Natural killer cell (primary cell): Measurements from ENCODE around the gene PIK3IP1. TPM values are rescaled to one million over a fixed set of nuclear protein-coding genes. Genes with fewer than 3 reads are reported as not detected.
A peak's percentile ranks its signal among the peaks of the same experiment; 100 is the strongest.

Source experiments
- ATAC-seq, 3 donors: fragments of 150-1000 bp in 2 of 3; fragments of 200-7000 bp in 1 of 3; cut with Tn5 transposase; 1 replicate in 1 of 3; 2 replicates in 2 of 3; pipeline ENCODE4 v1.10.0; 2021; ENCODE audit warnings: mild to moderate bottlenecking in 2 of 3, moderate library complexity in 2 of 3
- DNase-seq, 2 donors: peaks; one replicate each; pipeline versions ENCODE4 v3.0.0 to v3.0.0-alpha.2; 2013 to 2021; ENCODE audit warnings: mixed read lengths in 1 of 2
- H3K27ac ChIP-seq: one replicate; pipeline ENCODE4 v1.5.1; 2013; ENCODE audit warnings: mild to moderate bottlenecking, low read length
- H3K27me3 ChIP-seq: one replicate; pipeline ENCODE4 v1.6.1; 2013; ENCODE audit warnings: low read length; ENCODE audit not compliant: control insufficient read depth, insufficient read depth
- H3K36me3 ChIP-seq: one replicate; pipeline ENCODE4 v1.6.1; 2013; ENCODE audit warnings: low read length; ENCODE audit not compliant: control insufficient read depth, insufficient read depth
- H3K4me1 ChIP-seq: one replicate; pipeline ENCODE4 v1.6.1; 2013; ENCODE audit warnings: low read length; ENCODE audit not compliant: control insufficient read depth, insufficient read depth
- H3K4me3 ChIP-seq: one replicate; pipeline ENCODE4 v1.5.1; 2013; ENCODE audit warnings: low read length
- H3K9me3 ChIP-seq: one replicate; pipeline ENCODE4 v1.6.1; 2013; ENCODE audit warnings: low read length; ENCODE audit not compliant: control insufficient read depth, insufficient read depth
- H3K27ac Mint-ChIP-seq, 2 donors: one replicate each; pipeline ENCODE4 v1.8.0; 2022; ENCODE audit warnings: mild to moderate bottlenecking in 2 of 2, mixed read lengths in 2 of 2, moderate library complexity in 1 of 2
- H3K27me3 Mint-ChIP-seq, 2 donors: one replicate each; pipeline ENCODE4 v1.8.0; 2022; ENCODE audit warnings: low read depth in 2 of 2, mixed read lengths in 2 of 2
- H3K36me3 Mint-ChIP-seq: one replicate; pipeline ENCODE4 v1.8.0; 2022; ENCODE audit warnings: mixed read lengths
- H3K4me1 Mint-ChIP-seq, 2 donors: one replicate each; pipeline ENCODE4 v1.8.0; 2022; ENCODE audit warnings: mixed read lengths in 2 of 2
- H3K4me3 Mint-ChIP-seq: one replicate; pipeline ENCODE4 v1.8.0; 2022; ENCODE audit warnings: mild to moderate bottlenecking, moderate library complexity, mixed read lengths
- H3K9me3 Mint-ChIP-seq, 2 donors: one replicate each; pipeline ENCODE4 v1.8.0; 2022; ENCODE audit warnings: mixed read lengths in 2 of 2
- CTCF ChIP-seq: fragments of 200-600 bp; IDR thresholded peaks from one replicate; pipeline ENCODE4 v1.8.0; 2022; ENCODE audit warnings: antibody characterized with exemption
- WGBS: methylation state at CpG from one replicate; pipeline ENCODE4 v1.1.7; 2013; ENCODE audit warnings: missing lambda C conversion rate; ENCODE audit not compliant: insufficient coverage; 5-methylcytosine and 5-hydroxymethylcytosine counted together
- intact Hi-C: fragments of 100-400 bp; cut with micrococcal nuclease; formaldehyde crosslinking; loops from one replicate; pipeline ENCODE4 v1.14.2; 2022
- total RNA-seq, 4 donors: library from RNA; stranded (reverse); fragments of 120-200 nt in 1 of 4; gene quantifications; one replicate each; pipeline versions ENCODE4 v1.2.3 to v1.2.4, GENCODE V29; 2013 to 2022

The PIK3IP1 gene
- total RNA-seq, 3 donors from 2014 or later (not counting 1 experiment from before 2014, with no cell fraction given): 132 to 180 (median 161) TPM

DNA sequence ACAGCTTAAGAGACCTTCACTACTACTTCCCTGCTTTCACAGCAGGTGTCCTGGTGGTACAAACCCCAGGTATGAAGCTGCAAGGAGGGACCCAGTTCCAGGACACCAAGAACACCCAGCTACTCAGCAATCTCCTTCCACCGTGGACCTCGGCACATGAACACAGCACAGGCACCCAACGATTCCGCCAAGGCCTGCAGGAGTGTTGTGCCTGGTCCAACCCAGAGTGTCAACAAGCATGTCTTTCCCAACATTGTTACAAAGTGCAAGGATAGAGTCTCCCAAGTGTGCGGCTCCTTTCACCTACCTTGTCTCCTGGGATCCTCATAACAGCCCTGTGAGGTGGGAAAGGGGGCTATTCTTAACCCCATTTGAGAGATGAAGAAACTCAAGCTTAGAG is 42.0 kb upstream of the PIK3IP1 start:
- no peak for ATAC-seq
- peaks cover 24% of the 10 kb centered on the region for H3K36me3 Mint-ChIP-seq
- WGBS: 97% methylated on average over 5 of the region's 5 CpGs

GRCh38 chr22:31333641-31334040 is 41.4 kb upstream of the PIK3IP1 start:
- Histone ChIP-seq H3K4me1 (no peaks in the 10 kb centered on the region), H3K9me3 (no peaks in the 10 kb centered on the region), H3K27ac (no peak overlapping the region), H3K36me3 (peaks cover 83% of the 10 kb centered on the region), H3K27me3 (no peaks in the 10 kb centered on the region), H3K4me3 (no peak overlapping the region)
- H3K4me1 Mint-ChIP-seq: peaks cover 33 to 39% of the 10 kb centered on the region in 2 donors
- no peak for TF ChIP-seq CTCF
- peak overlapping the region; percentile 37 to 69 for H3K27ac Mint-ChIP-seq
- no peak overlapping the region for H3K4me3 Mint-ChIP-seq
- ATAC-seq (no peak), DNase-seq (no peak)
- 96% methylated on average over 2 of the region's 2 CpGs for WGBS
- no peaks in the 10 kb centered on the region for H3K27me3 Mint-ChIP-seq
- peaks cover 24% of the 10 kb centered on the region for H3K36me3 Mint-ChIP-seq
- intact Hi-C loops: no loop called here
- H3K9me3 Mint-ChIP-seq: no peaks in the 10 kb centered on the region

More for the DNA sequence above, 42.0 kb upstream of the PIK3IP1 start:
- Histone ChIP-seq H3K36me3 (peaks cover 83% of the 10 kb centered on the region), H3K4me1 (no peaks in the 10 kb centered on the region), H3K27me3 (no peaks in the 10 kb centered on the region), H3K27ac (no peak overlapping the region), H3K9me3 (no peaks in the 10 kb centered on the region), H3K4me3 (no peak overlapping the region)
- H3K4me3 Mint-ChIP-seq: no peak overlapping the region
- DNase-seq: no peak
- peaks cover 36 to 42% of the 10 kb centered on the region in 2 donors for H3K4me1 Mint-ChIP-seq
- intact Hi-C loops: no loop called here
- no peaks in the 10 kb centered on the region for H3K27me3 Mint-ChIP-seq
- no peaks in the 10 kb centered on the region for H3K9me3 Mint-ChIP-seq
- peak overlapping the region in 1 of 2 donors; percentile 37 for H3K27ac Mint-ChIP-seq
- TF ChIP-seq CTCF: no peak

DNA sequence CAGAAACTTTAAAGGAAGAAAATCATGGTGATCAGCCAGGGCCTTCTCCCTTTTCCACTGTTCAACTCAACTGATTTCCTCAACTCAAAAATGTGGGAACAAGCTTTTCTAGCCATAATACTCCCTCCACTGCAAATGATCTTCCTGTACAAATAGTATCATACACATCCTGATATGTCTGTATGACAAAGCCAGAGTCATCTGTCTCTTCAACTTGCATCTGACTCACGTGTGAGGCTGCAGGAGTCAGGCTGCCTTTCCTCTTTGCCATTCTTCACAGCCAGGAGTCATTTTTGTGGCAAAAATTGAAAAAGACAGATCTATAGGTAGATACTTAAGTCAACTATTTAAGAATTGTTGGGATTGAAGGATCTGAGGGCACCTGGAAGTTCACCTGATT is 40.6 kb upstream of the PIK3IP1 start:
- 100% methylated on average over 1 of the region's 1 CpG for whole genome bisulfite sequencing
- peaks cover 28 to 33% of the 10 kb centered on the region in 2 donors for H3K4me1 Mint-ChIP-seq
- H3K27me3 ChIP-seq: no peaks in the 10 kb centered on the region
- no peak overlapping the region for H3K27ac ChIP-seq
- no peaks in the 10 kb centered on the region for H3K4me1 ChIP-seq
- no peak overlapping the region for H3K4me3 ChIP-seq
- H3K27ac Mint-ChIP-seq: no peak overlapping the region
- peaks cover 24% of the 10 kb centered on the region for H3K36me3 Mint-ChIP-seq
- no peak overlapping the region for H3K4me3 Mint-ChIP-seq
- ATAC-seq: no peak
- no peak for TF ChIP-seq CTCF
- DNase-seq: no peak
- H3K9me3 Mint-ChIP-seq: no peaks in the 10 kb centered on the region
- intact Hi-C loops: no loop called here
- no peaks in the 10 kb centered on the region for H3K9me3 ChIP-seq
- H3K27me3 Mint-ChIP-seq: no peaks in the 10 kb centered on the region
- peaks cover 85% of the 10 kb centered on the region for H3K36me3 ChIP-seq

DNA sequence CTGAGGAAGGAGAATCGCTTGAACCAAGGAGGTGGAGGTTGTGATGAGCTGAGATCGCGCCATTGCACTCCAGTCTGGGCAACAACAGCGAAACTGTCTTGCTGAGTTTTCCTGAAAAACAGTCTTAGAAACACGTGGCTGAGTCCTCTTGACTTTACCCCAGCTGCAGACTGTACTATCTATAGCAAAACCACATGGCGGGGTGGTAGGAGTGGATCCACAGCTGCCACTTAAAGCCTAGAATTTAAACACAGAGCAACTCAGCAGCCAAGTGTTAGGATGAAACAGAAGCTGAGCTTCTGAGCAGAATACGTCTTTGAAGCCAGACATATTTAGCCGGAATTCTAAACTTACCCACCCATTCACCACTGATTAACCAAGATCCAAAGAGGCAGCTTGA is 39.7 kb upstream of the PIK3IP1 start:
- H3K27ac ChIP-seq: no peak overlapping the region
- Mint-ChIP-seq H3K27ac (no peak overlapping the region), H3K4me1 (peaks cover 19 to 33% of the 10 kb centered on the region in 2 donors), H3K27me3 (no peaks in the 10 kb centered on the region), H3K36me3 (peaks cover 24% of the 10 kb centered on the region), H3K4me3 (no peak overlapping the region), H3K9me3 (no peaks in the 10 kb centered on the region)
- TF ChIP-seq CTCF: no peak
- H3K4me3 ChIP-seq: no peak overlapping the region
- DNase-seq: no peak
- no peak for ATAC-seq
- H3K36me3 ChIP-seq: peaks cover 87% of the 10 kb centered on the region
- no peaks in the 10 kb centered on the region for H3K27me3 ChIP-seq
- no peaks in the 10 kb centered on the region for H3K9me3 ChIP-seq
- no peaks in the 10 kb centered on the region for H3K4me1 ChIP-seq
- WGBS: 78% methylated on average over 8 of the region's 8 CpGs
- intact Hi-C loops: no loop called here
